EL (cell line): ENCODE measurements around the gene GPR21.

Source experiments
- DNase-seq: peaks from one replicate; pipeline ENCODE4 v3.0.0-alpha.2; 2016

Gene GPR21, protein sequence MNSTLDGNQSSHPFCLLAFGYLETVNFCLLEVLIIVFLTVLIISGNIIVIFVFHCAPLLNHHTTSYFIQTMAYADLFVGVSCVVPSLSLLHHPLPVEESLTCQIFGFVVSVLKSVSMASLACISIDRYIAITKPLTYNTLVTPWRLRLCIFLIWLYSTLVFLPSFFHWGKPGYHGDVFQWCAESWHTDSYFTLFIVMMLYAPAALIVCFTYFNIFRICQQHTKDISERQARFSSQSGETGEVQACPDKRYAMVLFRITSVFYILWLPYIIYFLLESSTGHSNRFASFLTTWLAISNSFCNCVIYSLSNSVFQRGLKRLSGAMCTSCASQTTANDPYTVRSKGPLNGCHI

DNA sequence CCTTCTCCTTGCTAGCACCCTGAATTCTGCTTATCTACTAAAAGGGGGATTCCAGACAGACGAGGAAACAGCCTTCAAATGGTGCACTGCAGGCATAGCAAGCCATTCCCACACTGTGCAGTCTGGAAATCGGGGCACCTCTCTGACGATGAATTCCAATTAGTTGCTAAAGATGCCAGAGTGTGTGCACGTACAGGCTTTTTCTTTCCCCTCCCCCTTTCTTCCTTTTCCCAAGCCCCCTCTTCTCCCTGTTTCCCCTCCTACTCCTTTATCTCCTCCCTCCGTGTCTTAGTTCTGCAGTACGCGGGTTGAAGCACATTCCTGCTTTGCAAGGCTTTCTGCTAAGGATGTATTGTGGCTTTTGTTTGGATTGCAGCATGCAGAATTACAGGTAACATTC lies at the start of gene GPR21:
GPR21 (plus strand) TSS at position 316 of the 400 bp plus-strand sequence. CDS start 900 bp downstream, outside the sequence.
- DNase-seq = no peak

- DNase-seq = no peak
Measured at GRCh38 chr9:122986010-122986409, 47.5 kb upstream of the GPR21 start.

DNA sequence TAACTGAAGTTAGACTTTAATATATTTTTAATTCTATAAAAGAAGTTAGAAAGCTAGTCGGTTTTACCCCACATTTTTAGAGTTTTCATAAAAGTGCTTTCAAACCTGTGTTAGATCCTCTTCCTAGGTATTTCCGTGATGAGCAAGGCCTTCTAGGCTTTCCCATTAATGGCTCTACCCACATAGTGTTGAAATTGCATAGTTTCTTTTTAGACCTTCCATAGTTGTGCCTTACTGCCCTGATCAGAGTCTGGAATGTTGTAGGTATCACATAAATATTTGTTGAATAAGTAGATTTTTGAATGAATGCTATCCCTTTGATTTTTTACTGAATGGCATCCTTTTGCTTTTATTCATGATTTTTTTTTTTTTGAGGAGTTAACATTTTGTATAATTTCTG lies 45.3 kb upstream of the GPR21 start:
- DNase-seq = no peak

DNA sequence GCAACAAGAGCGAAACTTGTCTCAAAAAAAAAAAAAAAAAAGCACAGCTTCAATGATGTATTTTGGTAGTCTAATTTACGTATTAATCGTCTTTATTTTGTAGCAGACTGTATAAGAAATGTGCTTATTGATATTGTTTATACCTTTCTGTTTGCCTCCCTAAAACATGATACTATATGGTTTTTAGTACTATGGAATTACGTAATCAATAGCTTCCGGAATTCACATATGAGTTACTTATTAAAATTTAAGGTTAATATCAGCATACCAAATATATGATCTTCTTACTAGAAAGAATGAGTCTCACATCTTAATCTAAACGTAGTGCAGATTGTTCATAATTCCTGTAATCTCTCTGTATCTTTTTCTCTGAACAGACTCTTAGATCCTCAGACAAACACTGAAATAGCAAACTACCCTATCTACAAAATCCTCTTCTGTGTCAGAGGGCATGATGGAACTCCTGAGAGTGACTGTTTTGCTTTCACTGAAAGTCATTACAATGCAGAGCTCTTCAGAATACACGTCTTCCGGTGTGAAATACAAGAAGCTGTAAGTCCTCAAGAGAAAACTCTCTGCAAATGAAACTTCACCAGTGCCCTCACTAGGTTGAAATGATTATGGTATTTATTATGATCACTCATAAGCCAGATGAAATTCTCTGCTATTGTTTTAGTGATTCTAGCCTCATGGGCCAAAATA lies 44.4 kb upstream of the GPR21 start:
- DNase-seq = no peak

DNA sequence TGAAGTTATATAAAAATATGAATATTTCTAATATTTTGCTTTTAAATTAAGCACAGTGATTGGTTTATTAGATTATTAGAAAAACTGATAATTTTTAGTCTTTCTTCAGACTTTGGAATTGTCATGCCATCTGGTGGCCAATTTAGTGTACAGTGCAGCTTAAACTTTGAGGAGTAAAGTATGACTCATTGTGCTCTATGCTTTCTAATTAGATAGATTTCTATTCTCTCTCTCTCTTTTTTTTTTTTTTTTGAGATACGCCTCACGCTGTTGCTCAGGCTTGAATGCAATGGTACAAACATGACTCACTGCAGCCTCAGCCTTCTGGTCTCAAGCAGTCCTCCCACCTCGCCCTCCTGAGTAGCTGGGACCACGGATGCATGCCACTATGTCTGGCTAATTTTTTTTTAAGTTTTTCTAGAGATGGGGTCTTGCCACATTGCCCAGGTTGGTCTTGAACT lies 42.1 kb upstream of the GPR21 start:
- DNase-seq = peak; percentile 88

GRCh38 chr9:122996586-122996985 lies 36.9 kb upstream of the GPR21 start:
- DNase-seq = no peak

GRCh38 chr9:122998448-122998847 lies 35.0 kb upstream of the GPR21 start:
- no peak for DNase-seq

DNA sequence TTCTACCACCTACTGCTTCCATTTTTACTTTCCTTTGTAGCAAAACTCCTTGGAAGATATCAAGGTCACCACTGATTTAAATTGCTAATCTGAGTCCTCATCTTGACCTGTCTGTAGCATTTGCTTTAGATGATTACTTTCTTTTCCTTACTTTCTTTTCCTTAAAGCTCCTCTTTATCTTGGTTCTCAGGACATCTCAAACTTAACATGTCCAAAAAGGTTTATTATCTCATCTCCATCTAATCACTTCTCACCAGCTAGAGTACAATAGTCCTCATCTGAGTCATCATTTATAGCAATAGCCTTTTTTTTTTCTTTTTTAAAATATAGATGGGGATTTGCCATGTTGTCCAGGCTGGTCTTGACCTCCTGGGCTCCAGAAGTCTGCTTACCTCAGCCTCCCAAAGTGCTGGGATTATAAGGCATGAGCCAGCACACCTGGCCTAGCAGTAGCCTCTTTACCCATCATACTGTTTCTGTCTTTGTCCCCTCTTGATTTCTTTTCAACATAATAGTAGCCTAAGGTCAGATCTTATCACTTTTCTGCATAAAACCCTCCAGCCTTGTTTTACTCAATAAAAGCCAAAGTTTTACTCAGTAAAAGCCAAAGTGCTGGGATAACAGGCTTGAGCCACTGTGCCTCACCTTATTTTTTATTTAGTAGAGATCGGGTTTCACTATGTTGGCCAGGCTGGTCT lies 32.9 kb upstream of the GPR21 start:
- DNase-seq = peak; percentile 8

- peak; percentile 10 for DNase-seq
Measured at GRCh38 chr9:123002754-123003153, 30.7 kb upstream of the GPR21 start.

DNA sequence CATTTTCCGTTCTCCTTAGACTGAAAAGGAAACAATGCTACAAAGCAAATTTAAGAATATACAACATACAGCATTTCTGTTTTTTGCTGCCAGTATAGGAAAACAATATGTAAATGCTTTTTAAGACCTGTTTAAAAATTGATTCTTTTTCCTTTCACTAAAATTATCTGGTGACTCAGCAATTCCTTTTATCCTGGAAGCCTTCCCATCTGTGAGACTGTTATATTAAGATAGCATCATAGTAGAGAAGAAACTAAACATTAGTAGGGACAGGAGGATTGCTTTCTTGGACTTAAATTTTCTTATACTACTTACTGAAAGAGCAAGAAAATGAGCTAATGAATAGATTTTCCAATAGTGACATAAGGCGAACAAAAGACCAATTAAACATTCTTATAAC lies 30.0 kb upstream of the GPR21 start:
- peak; percentile 5 for DNase-seq

DNA sequence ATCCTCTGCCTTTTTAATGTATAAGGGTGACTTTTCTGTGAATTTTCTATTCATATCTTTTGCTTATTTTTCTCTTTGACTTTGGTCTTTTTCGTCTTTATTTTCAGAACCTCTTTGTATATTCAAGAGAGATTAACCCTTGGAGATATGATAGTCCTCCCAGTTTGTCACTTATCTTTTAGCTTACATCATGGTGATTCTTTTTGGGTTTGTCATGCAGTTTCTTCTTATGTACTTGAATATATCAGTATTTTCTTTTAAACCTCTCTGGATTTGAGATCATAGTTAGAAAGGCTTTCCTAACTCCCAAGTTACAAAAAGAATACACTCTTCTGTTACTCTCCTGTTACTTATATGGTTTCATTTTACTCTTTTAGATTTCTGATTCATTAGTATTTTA lies 27.5 kb upstream of the GPR21 start:
- no peak for DNase-seq

GRCh38 chr9:123007269-123007668 lies 26.2 kb upstream of the GPR21 start:
- no peak for DNase-seq

DNA sequence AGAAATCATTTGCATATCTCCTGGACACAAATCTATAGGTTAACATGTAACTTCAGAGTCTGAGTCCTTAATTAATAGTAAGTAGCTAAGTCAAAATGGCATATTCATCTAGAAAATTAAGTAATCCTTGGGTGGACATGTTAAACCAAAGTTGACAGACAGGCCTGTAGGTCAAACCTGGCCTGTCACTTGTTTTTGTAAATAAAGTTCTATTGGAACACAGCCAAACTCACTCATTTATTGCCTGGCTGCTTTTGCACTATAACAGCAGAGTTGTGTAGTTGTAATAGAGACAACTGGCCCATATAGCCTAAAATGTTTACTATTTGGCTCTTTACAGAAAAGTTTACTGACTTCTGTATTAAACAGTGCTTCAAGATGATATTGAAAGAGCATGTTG lies 24.6 kb upstream of the GPR21 start:
- no peak for DNase-seq

DNA sequence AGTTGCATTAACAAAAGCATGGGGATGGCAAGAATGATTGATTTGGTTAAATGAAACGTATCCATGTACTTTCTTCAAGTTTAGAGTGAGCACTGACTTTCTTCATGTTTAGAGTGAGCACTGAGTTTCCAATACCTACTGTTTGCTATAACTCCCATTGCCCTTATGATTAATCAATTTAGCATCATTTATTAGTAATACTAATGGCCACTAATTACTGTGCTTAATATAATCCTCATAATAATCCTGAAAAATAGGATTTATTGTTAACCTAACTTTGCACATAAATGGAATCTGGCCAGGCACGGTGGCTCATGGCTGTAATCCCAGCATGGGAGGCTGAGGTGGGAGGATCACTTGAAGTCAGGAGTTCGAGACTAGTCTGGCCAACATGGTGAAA lies 22.1 kb upstream of the GPR21 start:
- DNase-seq = no peak

- DNase-seq = no peak
Measured at GRCh38 chr9:123011878-123012528, 21.5 kb upstream of the GPR21 start.

DNA sequence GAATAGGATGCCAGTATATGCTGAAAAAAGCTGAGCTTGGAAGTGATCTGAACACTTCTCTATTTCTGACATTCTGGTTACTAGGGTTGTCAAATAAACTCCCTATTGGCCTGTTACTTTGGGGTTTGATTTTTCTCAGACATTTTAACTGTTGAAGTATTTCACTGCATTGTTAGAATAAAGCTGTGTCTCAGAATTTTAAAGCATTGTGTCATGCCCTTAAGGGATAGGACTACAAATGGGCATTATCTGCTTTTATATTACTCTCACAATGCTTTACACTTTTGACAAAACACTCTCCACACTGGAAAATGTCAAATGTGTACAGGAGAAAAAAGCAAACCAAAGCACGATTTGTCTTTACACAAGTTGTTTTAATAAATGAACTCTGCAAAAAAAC lies 16.8 kb upstream of the GPR21 start:
- no peak for DNase-seq

DNA sequence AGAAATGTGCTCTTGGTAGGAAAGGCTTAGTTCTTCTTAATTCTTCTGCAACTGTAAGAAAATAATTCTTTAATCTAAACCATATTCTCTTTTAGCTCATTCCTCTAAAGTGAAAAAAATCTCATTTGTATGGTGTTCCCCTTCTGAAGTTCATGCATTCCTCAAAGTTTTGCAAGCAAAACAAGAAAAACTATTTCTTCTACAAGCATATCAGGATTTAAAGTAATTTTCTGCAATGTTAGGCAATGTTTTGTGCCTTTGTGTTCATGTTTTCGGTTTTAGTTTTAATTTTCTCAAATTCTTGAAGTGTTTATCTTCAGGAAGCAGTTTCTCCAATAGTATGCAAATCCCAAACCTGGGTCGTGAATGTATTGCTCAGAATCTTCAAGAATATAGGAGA lies 12.7 kb upstream of the GPR21 start:
- no peak for DNase-seq

DNA sequence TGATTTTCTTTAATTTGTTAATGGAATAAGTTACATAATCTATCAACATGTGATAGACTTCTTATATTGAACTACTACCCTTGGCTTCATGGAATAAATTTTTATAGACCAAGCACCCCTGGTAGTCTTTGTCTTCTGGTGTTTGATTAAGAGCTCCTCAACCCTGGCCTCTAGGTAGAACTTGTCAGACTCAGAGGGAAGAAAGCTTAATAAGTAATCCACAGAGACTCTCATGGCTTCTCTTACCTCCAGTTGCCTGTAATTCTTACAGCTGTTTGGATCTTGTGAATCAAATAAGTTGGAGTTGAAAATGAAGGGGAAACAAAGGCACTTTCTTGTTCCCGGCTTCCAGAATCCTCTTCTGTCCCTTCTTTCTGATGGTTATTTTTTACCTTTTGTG lies 7.0 kb upstream of the GPR21 start:
- no peak for DNase-seq

- no peak for DNase-seq
Measured at GRCh38 chr9:123027517-123027916, 6.0 kb upstream of the GPR21 start.

DNA sequence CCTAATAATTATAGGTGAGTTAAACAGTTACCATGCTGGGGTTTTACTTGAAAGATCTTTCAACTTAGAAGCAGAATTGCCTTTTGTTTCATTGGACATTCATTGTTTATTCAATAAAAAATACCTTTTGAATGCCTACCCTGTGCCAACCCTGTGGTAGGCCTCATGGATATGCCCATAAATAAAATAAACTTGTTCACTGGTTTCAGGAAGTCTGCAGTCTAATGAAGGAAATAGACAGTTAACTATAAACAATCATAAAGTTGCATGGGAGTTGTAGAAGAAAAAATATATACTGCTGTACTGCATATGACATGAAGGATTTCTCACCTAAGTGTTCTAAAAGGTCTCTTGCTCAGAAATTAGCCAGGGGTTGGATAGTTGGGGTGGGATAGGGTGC lies 5.3 kb upstream of the GPR21 start:
- no peak for DNase-seq

GRCh38 chr9:123028973-123029372 lies 4.5 kb upstream of the GPR21 start:
- no peak for DNase-seq

- DNase-seq = no peak
Measured at GRCh38 chr9:123031963-123032362, 1.5 kb upstream of the GPR21 start.

GRCh38 chr9:123033864-123034601 lies 566 bp downstream of the GPR21 start:
- DNase-seq = no peak
